Right atrium auricular region (tissue), 2 donors: ENCODE measurements around the gene LDB3. TPM values are rescaled to one million over a fixed set of nuclear protein-coding genes. Genes with fewer than 3 reads are reported as not detected.

ENCODE experiments used
- DNase-seq: peaks from one replicate; pipeline ENCODE4 v3.0.0-alpha.2; 2019; ENCODE audit warnings: low spot score
- H3K27ac ChIP-seq, 2 donors: fragments of 200-600 bp; sonication (generic); 1 replicate in 1 of 2; 2 replicates in 1 of 2; pipeline ENCODE4 v1.5.1; 2016 to 2019
- H3K27me3 ChIP-seq, 2 donors: fragments of 200-600 bp; sonication (generic); one replicate each; pipeline versions ENCODE4 v1.5.1 to v1.6.0; 2017 to 2019
- H3K36me3 ChIP-seq: fragments of 200-600 bp; sonication (generic); one replicate; pipeline ENCODE4 v1.5.1; 2016
- H3K4me1 ChIP-seq, 2 donors: fragments of 200-600 bp; sonication (generic); one replicate each; pipeline versions ENCODE4 v1.5.1 to v1.6.0; 2017 to 2019
- H3K4me3 ChIP-seq, 2 donors: fragments of 200-600 bp; sonication (generic); 1 replicate in 1 of 2; 2 replicates in 1 of 2; pipeline ENCODE4 v1.5.1; 2017 to 2019; ENCODE audit warnings: mild to moderate bottlenecking in 1 of 2, moderate library complexity in 1 of 2
- H3K9me3 ChIP-seq, 2 donors: fragments of 200-600 bp; sonication (generic); one replicate each; pipeline ENCODE4 v1.5.1; 2019
- CTCF ChIP-seq, 2 donors: fragments of 200-600 bp; sonication (generic); IDR thresholded peaks; one replicate each; pipeline ENCODE4 v1.5.1; 2019; ENCODE audit warnings: antibody characterized with exemption in 2 of 2
- total RNA-seq, 2 donors: library from RNA; depleted of rRNA; stranded (reverse); fragments of >200 nt; gene quantifications; one replicate each; pipeline ENCODE4 v1.1.0, GENCODE V29; 2016

Gene LDB3
- total RNA-seq, 2 donors from 2014 or later: 448 to 908 TPM

DNA sequence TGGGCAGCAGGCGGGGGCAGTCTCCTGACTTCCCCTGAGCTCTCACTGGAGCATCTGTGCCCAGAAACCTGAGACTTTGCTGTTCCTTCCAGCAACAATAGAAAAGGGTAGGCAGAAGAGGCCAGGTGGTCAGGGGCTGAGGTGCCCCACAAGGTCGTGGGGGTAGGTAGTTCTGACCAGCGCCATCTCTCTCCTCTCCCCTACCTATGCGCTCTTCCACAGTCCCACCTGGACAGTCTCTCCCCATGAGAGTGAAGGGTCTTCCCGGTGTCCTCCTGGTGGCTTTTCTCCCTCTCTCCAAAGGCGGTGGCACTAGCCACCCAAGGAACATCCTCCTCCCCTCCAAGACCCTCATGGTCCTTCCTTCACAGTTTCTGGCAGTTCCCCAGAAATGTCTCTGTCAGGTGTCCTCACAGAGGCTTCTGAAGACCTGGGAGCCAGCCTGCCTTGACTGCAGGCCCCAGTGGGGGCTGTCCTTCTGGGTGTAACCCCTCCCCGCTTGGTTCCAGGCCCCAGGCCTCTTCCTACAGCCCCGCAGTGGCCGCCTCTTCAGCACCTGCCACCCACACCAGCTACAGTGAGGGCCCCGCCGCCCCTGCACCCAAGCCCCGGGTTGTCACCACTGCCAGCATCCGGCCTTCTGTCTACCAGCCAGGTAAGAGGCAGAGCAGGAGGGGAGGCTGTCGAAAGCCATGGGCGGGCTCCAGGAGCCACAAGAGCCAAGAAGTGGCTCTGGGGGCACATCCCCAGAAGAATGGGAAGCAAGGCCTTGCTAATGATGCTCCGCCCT, 41.3 kb downstream of the LDB3 start:
- Histone ChIP-seq H3K27me3 (no peaks in the 10 kb centered on the region), H3K27ac (peak overlapping the region; percentile 42 to 96), H3K36me3 (peaks cover 58% of the 10 kb centered on the region), H3K9me3 (no peaks in the 10 kb centered on the region), H3K4me1 (peaks cover 0 to 68% of the 10 kb centered on the region in 2 donors), H3K4me3 (no peak overlapping the region)
- no peak for TF ChIP-seq CTCF (IDR thresholded peaks at IDR 0.05)
- no peak for DNase-seq

DNA sequence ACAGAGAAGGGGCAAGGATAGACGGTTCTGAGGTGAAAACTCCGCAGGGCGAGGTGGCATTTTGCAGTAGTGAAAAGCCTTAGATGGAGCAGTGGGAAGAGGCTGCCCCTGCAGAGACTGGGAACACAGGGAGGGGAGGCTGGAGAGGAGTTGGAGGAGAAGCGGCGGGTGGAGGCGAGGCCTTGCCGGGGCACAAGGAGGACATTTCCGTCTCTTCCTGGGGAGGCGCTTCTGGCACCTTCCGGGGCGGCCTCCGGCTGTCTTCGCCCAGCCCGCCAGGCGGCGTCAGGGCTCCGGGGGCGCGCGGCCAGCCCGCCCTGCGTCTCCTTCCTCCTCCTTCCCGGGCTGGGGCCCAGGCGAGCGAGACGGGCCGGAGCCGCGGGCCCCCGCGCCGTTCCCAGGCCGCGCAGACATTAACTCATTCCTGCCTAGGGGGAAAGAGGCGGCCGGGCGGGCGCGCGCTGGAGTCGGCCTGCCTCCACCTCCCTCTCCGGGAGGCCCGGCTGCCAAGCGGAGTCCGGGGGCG, 42.7 kb downstream of the LDB3 start:
- peaks cover 50% of the 10 kb centered on the region for H3K36me3 ChIP-seq
- peaks cover 0 to 70% of the 10 kb centered on the region in 2 donors for H3K4me1 ChIP-seq
- H3K4me3 ChIP-seq: peak overlapping the region; percentile 44 to 63
- no peaks in the 10 kb centered on the region for H3K9me3 ChIP-seq
- H3K27ac ChIP-seq: peak overlapping the region; percentile 91 to 96
- peak; percentile 55 to 92 for TF ChIP-seq CTCF (IDR thresholded peaks at IDR 0.05)
- H3K27me3 ChIP-seq: no peaks in the 10 kb centered on the region
- peak; percentile 88 for DNase-seq

DNA sequence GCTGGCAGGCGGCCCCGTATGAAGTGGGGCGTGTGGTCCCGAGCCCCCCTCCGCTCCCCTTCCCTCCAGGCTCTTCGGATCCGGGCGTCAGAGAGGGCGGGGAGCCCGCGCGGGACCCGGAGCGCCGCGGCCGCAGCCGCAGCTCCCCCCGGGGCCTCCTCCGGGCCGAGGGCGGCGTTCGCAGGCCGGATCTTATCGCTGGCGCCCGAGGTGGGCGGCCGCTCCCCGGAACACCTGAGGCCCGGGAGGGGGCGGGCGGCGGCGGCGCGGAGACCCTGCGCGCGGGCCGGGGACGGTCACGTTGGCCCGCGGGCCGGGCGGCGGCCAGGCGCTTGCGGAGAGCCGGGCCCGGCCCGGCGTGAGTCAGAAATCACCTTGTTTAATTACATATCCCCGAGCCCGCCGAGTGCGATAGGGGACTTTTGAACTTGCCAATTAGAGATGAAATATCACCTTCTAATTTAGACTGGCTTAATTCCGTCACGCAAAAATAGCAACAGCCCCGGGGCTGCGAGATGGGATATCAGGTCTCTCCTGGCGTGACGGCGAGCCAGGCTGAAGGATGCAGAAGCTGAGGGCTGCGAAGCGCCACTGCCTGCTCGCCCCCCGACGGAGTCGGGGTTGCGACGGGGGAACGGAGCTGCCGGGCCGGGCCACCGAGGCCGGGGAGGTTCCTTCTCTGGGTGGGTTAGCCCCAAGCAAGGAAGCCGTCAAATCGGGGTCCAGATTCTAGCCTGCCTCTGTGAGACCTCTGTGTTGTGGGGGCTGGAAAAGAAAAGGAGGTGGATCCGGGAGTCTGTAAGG, 43.4 kb downstream of the LDB3 start:
- no peak for TF ChIP-seq CTCF (IDR thresholded peaks at IDR 0.05)
- peaks cover 47% of the 10 kb centered on the region for H3K36me3 ChIP-seq
- H3K27ac ChIP-seq: peak overlapping the region; percentile 91 to 96
- H3K27me3 ChIP-seq: no peaks in the 10 kb centered on the region
- H3K4me3 ChIP-seq: peak overlapping the region; percentile 44 to 63
- no peaks in the 10 kb centered on the region for H3K9me3 ChIP-seq
- peak; percentile 79 for DNase-seq
- peaks cover 0 to 67% of the 10 kb centered on the region in 2 donors for H3K4me1 ChIP-seq

GRCh38 chr10:86712317-86712707, 44.0 kb downstream of the LDB3 start:
- peaks cover 0 to 71% of the 10 kb centered on the region in 2 donors for H3K4me1 ChIP-seq
- peak overlapping the region; percentile 91 to 96 for H3K27ac ChIP-seq
- no peak for TF ChIP-seq CTCF (IDR thresholded peaks at IDR 0.05)
- peak overlapping the region; percentile 44 to 63 for H3K4me3 ChIP-seq
- no peaks in the 10 kb centered on the region for H3K27me3 ChIP-seq
- peaks cover 47% of the 10 kb centered on the region for H3K36me3 ChIP-seq
- DNase-seq: no peak
- H3K9me3 ChIP-seq: no peaks in the 10 kb centered on the region

GRCh38 chr10:86715156-86715795, 47.0 kb downstream of the LDB3 start:
- no peak for TF ChIP-seq CTCF (IDR thresholded peaks at IDR 0.05)
- no peak overlapping the region for H3K27ac ChIP-seq
- no peaks in the 10 kb centered on the region for H3K9me3 ChIP-seq
- DNase-seq: no peak
- H3K36me3 ChIP-seq: peaks cover 47% of the 10 kb centered on the region
- peaks cover 0 to 58% of the 10 kb centered on the region in 2 donors for H3K4me1 ChIP-seq
- no peak overlapping the region for H3K4me3 ChIP-seq
- no peaks in the 10 kb centered on the region for H3K27me3 ChIP-seq
